ENCODE measurements around the gene CHMP3. TPM values are rescaled to one million over a fixed set of nuclear protein-coding genes. Genes with fewer than 3 reads are reported as not detected.

Gene CHMP3
- total RNA-seq, 1 experiment from 2014 or later: 63.4 TPM

GRCh38 chr2:86485802-86486201 lies 77.4 kb downstream of the CHMP3 start (continued):
- TF ChIP-seq REST (IDR thresholded peaks at IDR 0.05; ENCODE audit: low read depth) (no peak), POLR2AphosphoS5 (IDR thresholded peaks at IDR 0.05; ENCODE audit: low read depth, low read length) (no peak)

GRCh38 chr2:86485103-86485502 lies 78.1 kb downstream of the CHMP3 start:
- CTCF ChIA-PET: no interaction called here
- ATAC-seq: no peak

GRCh38 chr2:86484385-86484784 lies 78.9 kb downstream of the CHMP3 start:
- H3K27me3 ChIP-seq (ENCODE audit: insufficient read depth, low read length): no peaks in the 10 kb centered on the region
- H4K20me1 ChIP-seq (ENCODE audit: insufficient read depth): no peaks in the 10 kb centered on the region
- RAD21 ChIA-PET (ENCODE audit: low non-redundant PET in 1 of 2, low total read pairs in 2 of 2, uncharacterized antibody in 2 of 2, unreplicated experiment in 2 of 2): no interaction called here
- no peak overlapping the region for H3K9ac ChIP-seq (ENCODE audit: low read length)
- no peak for ATAC-seq
- no peaks in the 10 kb centered on the region for H3K9me3 ChIP-seq (ENCODE audit: control insufficient read depth in 1 of 2, insufficient read depth in 1 of 2, low read depth in 1 of 2, low read length in 2 of 2)
- no peaks in the 10 kb centered on the region for H3K9me2 ChIP-seq (ENCODE audit: insufficient read depth)
- no peak for DNase-seq (ENCODE audit: low read depth, low spot score)
- H3K79me2 ChIP-seq (ENCODE audit: insufficient read depth, low read length): no peaks in the 10 kb centered on the region
- BruUV-seq (replicated peaks): no TSS peak
- TF ChIP-seq SRF (IDR thresholded peaks at IDR 0.05; ENCODE audit: low read depth): no peak
- no peaks in the 10 kb centered on the region for H3K4me1 ChIP-seq (ENCODE audit: control insufficient read depth in 1 of 2, insufficient read depth in 2 of 2, low read length in 2 of 2)
- POLR2A ChIA-PET: no interaction called here
- CTCF ChIA-PET: no interaction called here
- H3K36me3 ChIP-seq (ENCODE audit: control insufficient read depth in 1 of 2, insufficient read depth in 2 of 2, low read length in 2 of 2): peaks cover 69 to 70% of the 10 kb centered on the region in 2 experiments
- intact Hi-C loops (cut with micrococcal nuclease): no loop called here
- H3K27ac ChIP-seq (ENCODE audit: low read depth, low read length): no peak overlapping the region
- no peak overlapping the region for H3K4me3 ChIP-seq (replicated peaks in 1 of 2; ENCODE audit: low read depth in 1 of 2, low read length in 2 of 2)
- H3K4me2 ChIP-seq (ENCODE audit: low read length): no peak overlapping the region
- H2AFZ ChIP-seq (ENCODE audit: low read depth, low read length, poor library complexity, severe bottlenecking): no peak overlapping the region

More at GRCh38 chr2:86485103-86485502, 78.1 kb downstream of the CHMP3 start:
- BruUV-seq (replicated peaks): no TSS peak
- Histone ChIP-seq H3K27ac (ENCODE audit: low read depth, low read length) (no peak overlapping the region), H3K4me1 (ENCODE audit: control insufficient read depth in 1 of 2, insufficient read depth in 2 of 2, low read length in 2 of 2) (no peaks in the 10 kb centered on the region), H3K9me2 (ENCODE audit: insufficient read depth) (no peaks in the 10 kb centered on the region), H3K36me3 (ENCODE audit: control insufficient read depth in 1 of 2, insufficient read depth in 2 of 2, low read length in 2 of 2) (peaks cover 69 to 72% of the 10 kb centered on the region in 2 experiments), H4K20me1 (ENCODE audit: insufficient read depth) (no peaks in the 10 kb centered on the region), H3K9ac (ENCODE audit: low read length) (no peak overlapping the region), H3K4me2 (ENCODE audit: low read length) (no peak overlapping the region), H3K4me3 (replicated peaks in 1 of 2; ENCODE audit: low read depth in 1 of 2, low read length in 2 of 2) (no peak overlapping the region), H3K27me3 (ENCODE audit: insufficient read depth, low read length) (no peaks in the 10 kb centered on the region), H3K79me2 (ENCODE audit: insufficient read depth, low read length) (no peaks in the 10 kb centered on the region), H2AFZ (ENCODE audit: low read depth, low read length, poor library complexity, severe bottlenecking) (no peak overlapping the region), H3K9me3 (ENCODE audit: control insufficient read depth in 1 of 2, insufficient read depth in 1 of 2, low read depth in 1 of 2, low read length in 2 of 2) (no peaks in the 10 kb centered on the region)
- TF ChIP-seq ZNF274 (IDR thresholded peaks at IDR 0.05; ENCODE audit: low read depth, low read length) (no peak), ZFX (IDR thresholded peaks at IDR 0.05) (no peak), CBX3 (IDR thresholded peaks at IDR 0.05; ENCODE audit: low read depth) (no peak)
- ChIA-PET RAD21 (ENCODE audit: low non-redundant PET in 1 of 2, low total read pairs in 2 of 2, uncharacterized antibody in 2 of 2, unreplicated experiment in 2 of 2) (no interaction called here), POLR2A (no interaction called here)
- intact Hi-C loops (cut with micrococcal nuclease): no loop called here
- DNase-seq (ENCODE audit: low read depth, low spot score): no peak

All from HCT116 (cell line).